ENCODE results near the gene PPCDC. TPM values are rescaled to one million over a fixed set of nuclear protein-coding genes. Genes with fewer than 3 reads are reported as not detected.
A peak's percentile ranks its signal among the peaks of the same experiment; 100 is the strongest.

Gene PPCDC
- total and polyA plus RNA-seq, 12 donors, result 3.6 to 14.6 (median 5.8) TPM

GRCh38 chr15:75068748-75069147 lies 45.4 kb downstream of the PPCDC start:
- intact Hi-C loops (cut with DNase I), result no loop called here
- peaks cover 3 to 86% (median 37%) of the 10 kb centered on the region in 9 donors for H3K4me1 ChIP-seq

GRCh38 chr15:75069301-75069925 lies 46.0 kb downstream of the PPCDC start:
- DNase-seq, result no peak
- WGBS, 2 donors, result 88 to 94% methylated on average over 8 of the region's 8 CpGs
- H3K4me3 ChIP-seq, result no peak overlapping the region
- peaks cover 0 to 8% (median 0%) of the 10 kb centered on the region in 11 donors for H3K9me3 ChIP-seq
- peak overlapping the region in 2 of 10 donors; percentile 35 to 83 for H3K27ac ChIP-seq
- H3K27me3 ChIP-seq, result no peaks in the 10 kb centered on the region
- H3K4me1 ChIP-seq, result peaks cover 3 to 86% (median 30%) of the 10 kb centered on the region in 9 donors
- TF ChIP-seq CTCF (IDR thresholded peaks at IDR 0.05), result no peak
- ATAC-seq, result peak in 5 of 8 donors; percentile 17 to 52 (median 30)
- no peaks in the 10 kb centered on the region for H3K36me3 ChIP-seq
- intact Hi-C loops (cut with DNase I), result no loop called here

More at GRCh38 chr15:75068748-75069147, 45.4 kb downstream of the PPCDC start:
- no peak for DNase-seq
- H3K36me3 ChIP-seq, result no peaks in the 10 kb centered on the region
- peaks cover 0 to 8% (median 0%) of the 10 kb centered on the region in 11 donors for H3K9me3 ChIP-seq
- no peak for TF ChIP-seq CTCF (IDR thresholded peaks at IDR 0.05)
- peak overlapping the region in 1 of 10 donors; percentile 83 for H3K27ac ChIP-seq
- H3K4me3 ChIP-seq, result no peak overlapping the region
- no peaks in the 10 kb centered on the region for H3K27me3 ChIP-seq
- no peak for ATAC-seq

GRCh38 chr15:75070674-75071073 lies 47.3 kb downstream of the PPCDC start:
- ATAC-seq, result no peak
- Histone ChIP-seq H3K27me3 (no peaks in the 10 kb centered on the region), H3K27ac (peak overlapping the region in 1 of 10 donors; percentile 83), H3K9me3 (peaks cover 0 to 20% (median 2%) of the 10 kb centered on the region in 11 donors), H3K4me3 (no peak overlapping the region), H3K36me3 (no peaks in the 10 kb centered on the region), H3K4me1 (peaks cover under 1 to 74% (median 17%) of the 10 kb centered on the region in 9 donors)
- intact Hi-C loops (cut with DNase I), result no loop called here
- 85 to 98% methylated on average over 4 of the region's 4 CpGs for WGBS, 2 donors
- TF ChIP-seq CTCF (IDR thresholded peaks at IDR 0.05), result no peak
- no peak for DNase-seq

- ATAC-seq, result peak in 7 of 8 donors; percentile 25 to 79 (median 51)
- no peaks in the 10 kb centered on the region for H3K27me3 ChIP-seq
- peak overlapping the region in 1 of 10 donors; percentile 77 for H3K27ac ChIP-seq
- WGBS, 2 donors, result 69 to 81% methylated on average over 3 of the region's 3 CpGs
- intact Hi-C loops (cut with DNase I), result no loop called here
- no peak overlapping the region for H3K4me3 ChIP-seq
- no peaks in the 10 kb centered on the region for H3K36me3 ChIP-seq
- no peak for DNase-seq
- H3K9me3 ChIP-seq, result peaks cover 0 to 21% (median 5%) of the 10 kb centered on the region in 11 donors
- no peak for TF ChIP-seq CTCF (IDR thresholded peaks at IDR 0.05)
- H3K4me1 ChIP-seq, result peaks cover 0 to 56% (median 0%) of the 10 kb centered on the region in 9 donors
Measured at GRCh38 chr15:75073197-75073596, 49.8 kb downstream of the PPCDC start.
